Measurements from ENCODE around the gene PDZD7.
"Not testable (repeated sequence)": the region's sequence is repeated elsewhere in the genome, so short reads cannot be mapped to it uniquely, and the experiment has no call there.

Gene PDZD7

GRCh38 chr10:101040851-101041250, 9.9 kb upstream of the PDZD7 start:
- no peak for DNase-seq (ENCODE audit: low spot score)

GRCh38 chr10:101040061-101040460, 9.1 kb upstream of the PDZD7 start:
- DNase-seq (ENCODE audit: low spot score): no peak

GRCh38 chr10:101038484-101038883, 7.6 kb upstream of the PDZD7 start:
- no peak for DNase-seq (ENCODE audit: low spot score)

- no peak for DNase-seq (ENCODE audit: low spot score)
These were observed 5.8 kb upstream of the PDZD7 start for GRCh38 chr10:101036726-101037125.

GRCh38 chr10:101035916-101036702, 5.2 kb upstream of the PDZD7 start:
- DNase-seq (ENCODE audit: low spot score): no peak

- DNase-seq (ENCODE audit: low spot score): no peak
These were observed 4.4 kb upstream of the PDZD7 start for GRCh38 chr10:101035314-101035713.

GRCh38 chr10:101034404-101034803, 3.5 kb upstream of the PDZD7 start:
- not testable (repeated sequence) for DNase-seq (ENCODE audit: low spot score)

- no peak for DNase-seq (ENCODE audit: low spot score)
These were observed 2.3 kb upstream of the PDZD7 start for GRCh38 chr10:101033276-101033675.

- peak; percentile 90 for DNase-seq (ENCODE audit: low spot score)
These were observed 1.8 kb upstream of the PDZD7 start for GRCh38 chr10:101032637-101033224.

- DNase-seq (ENCODE audit: low spot score): no peak
These were observed 1.1 kb upstream of the PDZD7 start for GRCh38 chr10:101031796-101032636.

GRCh38 chr10:101030496-101031127, 317 bp downstream of the PDZD7 start:
- no peak for DNase-seq (ENCODE audit: low spot score)

GRCh38 chr10:101029520-101030295, 1.2 kb downstream of the PDZD7 start:
- DNase-seq (ENCODE audit: low spot score): no peak

- no peak for DNase-seq (ENCODE audit: low spot score)
These were observed 2.2 kb downstream of the PDZD7 start for GRCh38 chr10:101028446-101029337.

- DNase-seq (ENCODE audit: low spot score): no peak
These were observed 3.7 kb downstream of the PDZD7 start for GRCh38 chr10:101027106-101027720.

- DNase-seq (ENCODE audit: low spot score): no peak
These were observed 7.8 kb downstream of the PDZD7 start for GRCh38 chr10:101022967-101023705.

- no peak for DNase-seq (ENCODE audit: low spot score)
These were observed 9.2 kb downstream of the PDZD7 start for GRCh38 chr10:101021692-101022251.

- DNase-seq (ENCODE audit: low spot score): no peak
These were observed 9.7 kb downstream of the PDZD7 start for GRCh38 chr10:101021239-101021638.

GRCh38 chr10:101020427-101021075, 10.4 kb downstream of the PDZD7 start:
- DNase-seq (ENCODE audit: low spot score): no peak

- no peak for DNase-seq (ENCODE audit: low spot score)
These were observed 11.6 kb downstream of the PDZD7 start for GRCh38 chr10:101019440-101019703.
